GM21447 (cell line): ENCODE results near the gene SLC25A17.
"Not testable (repeated sequence)": the region's sequence is repeated elsewhere in the genome, so short reads cannot be mapped to it uniquely, and the experiment has no call there.

Experiments used
- ATAC-seq: cut with Tn5 transposase; IDR thresholded peaks from one replicate; pipeline ENCODE4 v1.9.1; 2021; ENCODE audit not compliant: unreplicated experiment

SLC25A17 gene

DNA sequence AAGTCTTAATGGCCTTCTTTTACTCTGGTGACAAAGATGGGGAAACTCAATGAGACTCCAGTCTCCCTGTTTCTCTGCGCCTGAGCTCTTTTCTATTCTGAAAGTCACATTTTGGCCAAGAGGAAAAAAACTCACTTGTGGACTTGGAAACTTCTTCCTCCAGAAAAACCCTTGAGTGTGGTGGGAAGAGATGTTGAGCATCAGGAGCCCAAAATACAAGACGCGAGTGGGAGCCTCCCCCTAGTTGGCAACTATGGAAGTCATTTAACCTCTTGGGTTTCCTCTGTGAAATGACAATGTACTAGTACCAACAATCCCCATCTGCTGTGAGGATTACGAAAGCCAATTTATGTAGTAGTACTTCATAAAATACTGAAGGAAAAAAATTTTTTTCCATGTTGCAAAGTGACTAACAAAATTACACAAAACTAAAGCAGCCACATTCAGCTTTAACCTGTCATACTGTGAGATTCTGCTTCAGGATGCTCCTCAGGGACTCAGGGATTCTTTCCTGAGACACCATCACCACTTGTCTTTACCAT lies 524 bp upstream of the SLC25A17 start:
- no peak for ATAC-seq

DNA sequence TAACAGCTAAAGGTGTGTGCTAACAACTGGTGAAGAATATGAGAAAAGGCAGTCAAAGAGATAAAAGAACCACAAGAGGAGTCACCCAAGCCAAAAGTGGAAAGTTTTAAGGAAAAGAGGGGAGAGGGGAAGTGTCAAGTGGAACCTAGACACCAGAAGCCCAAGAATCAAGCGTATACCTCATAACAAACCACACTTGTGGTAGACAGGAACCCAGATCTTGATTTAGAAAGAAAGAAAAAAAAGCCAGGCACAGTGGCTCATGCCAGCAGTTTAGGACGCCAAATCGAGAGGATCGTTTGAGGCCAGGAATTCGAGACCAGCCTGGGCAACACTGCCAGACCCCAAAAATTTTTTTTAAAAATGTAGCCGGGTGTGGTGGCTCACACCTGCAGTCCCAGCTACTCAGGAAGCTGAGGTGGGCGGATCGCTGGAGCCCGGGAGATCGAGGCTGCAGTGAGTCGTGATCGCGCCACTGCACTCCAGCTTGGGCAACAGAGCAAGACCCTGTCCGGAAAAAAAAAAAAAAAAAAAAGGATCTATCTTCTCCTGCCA lies 877 bp downstream of the SLC25A17 start:
- ATAC-seq: no peak

DNA sequence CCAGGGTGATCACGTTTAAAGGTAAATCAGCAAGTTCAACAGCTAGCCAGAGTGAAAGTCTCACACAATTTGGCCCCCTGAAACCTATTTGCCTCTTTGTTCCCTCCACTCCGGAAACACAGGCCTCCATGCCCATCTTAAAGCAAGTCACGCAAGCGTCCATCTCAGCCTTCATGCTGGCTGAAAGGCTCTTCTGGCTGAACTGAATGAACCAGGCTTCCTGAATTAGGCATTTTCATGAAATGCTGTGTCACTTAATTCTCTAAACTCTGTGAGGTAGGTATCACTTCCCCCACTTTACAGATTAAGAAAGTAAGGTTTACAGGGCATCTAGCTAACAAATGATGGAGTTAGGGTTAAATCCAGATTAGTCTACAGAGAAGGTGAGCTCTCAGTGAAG lies 1.4 kb downstream of the SLC25A17 start:
- no peak for ATAC-seq

DNA sequence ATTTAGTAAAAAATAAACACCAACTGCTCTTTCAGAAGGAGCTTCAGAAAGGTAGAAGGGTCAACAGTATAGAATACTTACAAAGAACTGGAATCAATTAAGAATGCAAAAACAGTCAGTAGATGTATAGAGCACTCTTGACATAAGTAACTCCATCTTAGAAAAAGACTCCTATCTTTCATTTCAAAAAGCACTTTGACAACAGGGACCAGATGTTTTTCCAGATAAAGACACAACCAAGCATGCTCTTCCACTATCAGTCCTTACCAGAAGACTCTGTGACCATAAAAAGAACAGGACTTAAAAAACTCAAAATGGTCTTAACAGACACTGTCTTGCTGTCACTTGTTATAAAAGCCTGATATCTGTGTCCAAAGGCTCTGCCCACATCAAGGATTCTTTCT lies 5.2 kb downstream of the SLC25A17 start:
- no peak for ATAC-seq

DNA sequence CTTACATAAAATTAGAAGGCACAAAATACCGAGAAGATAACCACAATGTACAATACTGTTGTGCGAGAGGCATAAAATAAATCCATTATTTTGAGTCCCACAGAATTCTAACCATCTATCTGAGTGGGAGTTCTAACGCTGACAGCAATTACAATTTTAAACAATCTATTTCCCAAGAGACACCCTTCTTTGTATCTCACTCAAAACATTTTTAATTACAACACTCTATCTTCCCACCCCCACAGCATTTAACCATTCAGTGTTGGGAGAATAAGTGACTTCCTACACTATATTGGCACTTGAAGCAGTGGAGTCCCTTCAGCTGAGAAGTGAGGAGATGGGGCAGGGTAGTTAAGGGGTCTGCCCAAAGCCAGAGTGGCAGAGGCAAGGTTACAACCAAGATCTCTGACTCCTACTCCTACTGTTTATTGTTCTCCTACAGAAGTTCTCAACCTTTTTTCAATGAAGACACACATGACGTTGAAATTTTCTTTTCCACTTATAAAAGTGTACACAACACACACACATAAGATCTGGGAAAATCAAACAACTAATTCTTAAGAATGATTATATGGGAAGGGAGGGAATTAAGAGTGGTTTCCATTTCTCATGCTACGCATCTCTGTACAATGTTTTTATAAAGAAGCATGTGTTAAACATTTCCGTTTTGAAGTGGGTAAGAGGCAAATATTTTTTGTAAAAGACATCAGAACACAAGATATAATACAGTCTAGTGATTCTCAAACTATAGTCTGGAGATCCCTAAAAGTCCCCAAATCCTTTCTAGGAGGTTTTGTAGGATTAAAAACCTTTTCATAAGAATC lies 10.9 kb downstream of the SLC25A17 start:
- no peak for ATAC-seq

DNA sequence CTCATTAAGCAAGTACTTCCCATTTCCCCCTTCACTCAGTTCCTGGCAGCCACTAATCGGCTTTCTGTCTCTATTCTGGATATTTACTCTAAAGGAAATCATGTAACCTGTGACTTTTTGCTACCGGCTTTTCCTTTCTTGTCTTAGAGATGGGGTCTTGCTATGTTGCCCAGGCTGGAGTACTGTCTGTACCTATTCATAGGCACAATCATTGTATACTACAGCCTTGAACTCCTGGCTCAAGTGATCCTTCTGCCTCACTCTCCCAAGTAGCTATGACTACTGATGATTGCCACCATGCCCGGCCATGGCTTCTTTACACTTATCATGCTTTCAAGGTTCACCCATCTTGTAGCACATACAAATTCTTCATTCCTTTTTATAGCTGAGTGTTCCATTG lies 12.4 kb downstream of the SLC25A17 start:
- no peak for ATAC-seq

DNA sequence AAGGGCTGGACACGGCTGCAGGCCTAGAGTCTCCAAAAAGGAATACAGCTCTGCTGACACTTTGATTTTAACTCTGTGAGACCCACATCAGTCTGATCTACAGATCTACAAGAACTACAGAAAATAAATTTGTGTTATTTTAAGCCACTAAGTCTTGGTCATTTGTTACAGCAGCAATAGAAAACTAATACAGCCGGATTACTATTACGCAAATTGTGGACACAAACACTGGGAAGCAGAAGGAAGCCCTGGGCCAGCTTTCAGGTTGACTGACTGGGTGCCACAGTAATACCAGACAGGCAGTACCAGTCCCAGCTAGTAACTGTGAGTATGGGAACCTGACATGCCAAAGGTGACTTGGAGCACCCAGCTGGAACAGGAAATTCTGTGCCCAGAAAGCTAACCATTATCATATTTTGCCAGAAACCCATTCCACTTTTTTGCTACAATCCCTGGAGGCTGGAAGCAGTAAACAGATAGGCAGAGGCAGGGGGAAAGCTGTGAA lies 13.4 kb downstream of the SLC25A17 start:
- no peak for ATAC-seq

DNA sequence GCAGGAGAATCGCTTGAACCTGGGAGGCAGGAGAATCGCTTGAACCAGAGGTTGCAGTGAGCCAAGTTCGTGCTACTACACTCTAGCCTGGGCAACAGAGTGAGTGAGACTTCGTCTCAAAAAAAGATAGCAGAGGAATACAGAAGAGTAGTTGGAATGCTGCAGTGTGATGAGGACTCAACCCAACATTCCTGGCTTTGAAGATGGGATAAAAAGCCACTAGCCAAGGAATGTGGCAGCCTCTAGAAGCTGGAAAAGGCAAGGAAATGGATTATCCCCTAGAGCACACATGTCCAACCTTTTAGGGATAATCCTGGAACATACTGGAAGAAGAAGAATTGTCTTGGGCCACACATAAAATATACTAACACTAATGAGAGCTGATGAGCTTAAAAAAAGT lies 13.9 kb downstream of the SLC25A17 start:
- ATAC-seq: no peak

DNA sequence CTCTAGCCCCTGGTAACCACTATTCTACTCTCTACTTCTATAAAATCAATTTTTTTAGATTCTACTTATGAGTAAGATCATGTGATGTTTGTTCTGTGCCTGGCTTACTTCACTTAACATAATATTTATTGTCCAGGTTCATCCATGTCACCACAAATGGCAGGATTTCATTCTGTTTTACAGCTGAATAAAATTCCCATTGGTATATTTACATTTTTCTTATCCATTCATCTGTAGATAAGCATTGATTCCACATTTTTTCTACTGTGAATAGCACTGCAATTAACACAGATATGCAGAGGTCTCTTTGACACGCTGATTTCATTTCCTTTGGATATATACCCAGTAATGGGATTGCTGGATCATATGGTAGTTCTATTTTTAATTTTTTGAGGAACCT lies 15.8 kb downstream of the SLC25A17 start:
- ATAC-seq: no peak

DNA sequence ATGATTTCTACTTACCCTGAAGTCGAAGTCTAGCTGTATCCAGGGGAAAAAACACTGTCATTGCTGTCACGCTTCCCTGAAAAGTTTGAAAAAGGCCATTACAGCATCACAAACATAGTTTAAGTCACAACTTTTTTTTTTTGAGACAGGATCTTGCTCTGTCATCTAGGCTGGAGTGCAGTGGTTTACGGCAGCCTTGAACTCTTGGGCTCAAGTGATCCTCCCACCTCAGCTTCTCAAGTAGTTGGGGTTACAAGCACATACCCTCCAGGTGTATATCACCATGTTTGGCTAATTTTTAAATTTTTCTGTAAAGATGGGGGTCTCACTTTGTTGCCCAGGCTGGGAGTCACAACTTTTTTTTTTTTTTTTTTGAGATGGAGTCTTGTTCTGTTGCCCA lies 20.1 kb downstream of the SLC25A17 start:
- no peak for ATAC-seq

DNA sequence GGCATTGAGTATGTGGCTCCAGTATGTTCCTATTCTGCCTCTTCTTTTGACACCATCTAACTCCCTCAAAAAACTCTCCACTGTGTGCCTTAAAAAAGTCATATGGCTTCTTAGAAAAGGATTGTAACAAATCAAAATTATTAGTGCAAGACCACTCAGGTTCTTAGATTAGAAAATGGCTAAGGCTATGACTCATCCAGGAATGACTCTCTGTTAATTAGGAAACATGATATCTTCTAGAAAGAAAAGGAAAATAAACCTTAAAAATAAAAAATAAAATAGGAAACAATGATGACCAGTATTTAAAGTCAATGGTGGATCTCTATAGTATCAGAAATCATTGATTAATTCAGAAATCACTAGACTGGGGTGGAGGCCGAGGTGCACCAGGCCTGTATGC lies 21.7 kb downstream of the SLC25A17 start:
- ATAC-seq: no peak

DNA sequence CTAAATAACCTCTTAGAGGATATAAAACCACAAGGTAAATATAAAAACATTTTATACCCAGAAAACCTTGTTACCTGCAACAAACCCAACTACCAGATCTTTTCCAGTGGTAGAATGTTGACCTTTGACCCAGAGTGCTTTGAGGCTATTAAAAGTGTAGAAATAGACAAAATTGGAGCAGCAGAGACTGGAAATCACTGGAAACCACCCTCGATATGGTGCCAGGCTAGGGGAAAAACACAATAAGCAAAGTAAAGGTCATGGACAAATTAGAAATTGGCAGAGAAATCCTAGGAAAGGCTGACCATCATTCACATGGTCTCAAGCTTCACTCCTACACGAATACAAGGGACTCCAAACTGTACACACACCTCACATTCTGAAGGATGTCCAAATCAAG lies 26.7 kb downstream of the SLC25A17 start:
- ATAC-seq: no peak

DNA sequence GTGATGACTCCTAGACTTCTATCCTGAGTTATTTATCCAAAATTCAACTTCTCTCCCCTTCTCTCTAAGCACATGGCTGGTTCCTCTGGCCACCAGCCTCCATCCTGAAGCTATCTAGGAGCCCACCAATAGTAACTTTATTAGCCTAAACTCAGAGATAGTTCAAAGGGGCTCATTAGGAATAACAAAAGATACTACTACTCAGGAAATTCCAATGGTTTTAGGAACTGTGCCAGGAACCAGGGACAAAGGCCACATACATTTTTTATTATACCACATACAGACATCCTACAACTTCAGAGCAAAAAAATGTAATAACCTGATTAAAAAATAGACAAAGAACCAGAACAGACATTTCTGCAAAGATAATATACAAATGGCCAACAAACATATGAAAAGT lies 27.9 kb downstream of the SLC25A17 start:
- ATAC-seq: no peak

DNA sequence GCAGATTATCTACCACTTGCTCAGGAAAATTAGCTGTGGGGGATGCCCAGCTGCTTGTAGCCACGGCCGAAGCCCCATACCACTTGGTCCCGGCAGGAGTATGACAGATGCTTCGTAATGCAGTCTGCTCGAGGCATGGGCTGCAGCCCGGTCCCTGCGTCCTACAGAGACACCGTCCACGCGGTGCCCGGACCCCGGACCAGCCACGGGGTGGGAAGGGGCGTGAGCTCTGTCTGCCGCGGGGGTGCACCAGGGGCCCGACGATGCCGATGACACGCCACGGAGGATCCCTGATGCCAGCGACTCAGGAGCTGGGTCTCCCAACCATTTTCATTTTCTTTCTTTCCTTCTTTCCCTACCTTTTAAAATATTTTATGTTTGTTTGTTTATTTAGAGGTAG lies 30.0 kb downstream of the SLC25A17 start:
- ATAC-seq: no peak

DNA sequence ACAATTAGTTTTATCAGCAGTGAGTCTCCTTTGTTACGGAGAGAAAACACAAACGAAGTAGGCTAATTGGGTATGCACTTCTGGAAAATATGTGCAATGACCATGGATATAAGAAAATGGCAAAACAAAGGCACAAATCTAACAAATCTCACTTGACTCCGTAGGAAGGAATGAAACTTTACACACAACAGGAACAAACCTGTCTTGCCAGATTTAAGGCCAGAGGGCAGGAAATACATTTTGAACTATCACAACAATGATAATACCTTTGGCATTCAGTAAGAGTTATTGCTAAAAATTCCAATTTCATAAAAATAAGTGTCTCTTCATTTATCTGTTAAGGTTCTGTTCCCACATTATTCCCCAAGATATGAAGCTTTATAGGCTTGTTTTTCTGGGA lies 36.6 kb downstream of the SLC25A17 start:
- ATAC-seq: no peak

DNA sequence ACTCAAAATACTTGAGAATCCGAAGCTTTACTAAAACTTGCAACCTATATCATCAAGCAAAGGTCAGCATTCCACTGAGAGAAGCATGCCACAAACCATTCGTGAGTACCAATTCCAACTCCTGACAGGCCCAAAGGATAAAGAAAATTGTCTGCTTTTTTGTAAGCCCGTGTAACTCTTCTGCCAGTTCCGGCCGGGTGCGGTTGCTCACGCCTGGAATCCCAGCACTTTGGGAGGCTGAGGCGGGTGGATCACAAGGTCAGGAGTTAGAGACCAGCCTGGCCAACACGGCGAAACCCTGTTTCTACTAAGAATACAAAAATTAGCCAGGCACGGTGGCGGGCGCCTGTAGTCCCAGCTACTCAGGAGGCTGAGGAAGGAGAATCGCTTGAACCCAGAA lies 37.4 kb downstream of the SLC25A17 start:
- not testable (repeated sequence) for ATAC-seq

DNA sequence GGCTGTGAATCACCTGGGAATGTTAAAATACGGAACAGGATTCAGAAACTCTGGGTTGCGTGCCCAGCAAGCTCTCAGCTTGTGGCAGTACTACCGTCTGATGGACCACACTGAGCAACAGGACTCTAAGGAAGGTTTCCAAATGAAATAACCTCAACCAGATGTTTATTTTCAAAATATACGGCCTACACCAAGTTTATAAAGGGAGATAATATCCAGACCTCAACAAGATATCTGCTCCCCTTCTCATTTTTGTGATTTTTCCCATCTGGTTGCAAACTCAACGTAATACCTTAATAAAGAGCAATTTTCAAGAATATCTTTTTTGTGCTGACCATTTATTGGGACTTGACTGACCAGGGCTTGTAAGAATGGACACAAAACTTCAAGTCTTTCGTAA lies 49.4 kb downstream of the SLC25A17 start:
- ATAC-seq: no peak

DNA sequence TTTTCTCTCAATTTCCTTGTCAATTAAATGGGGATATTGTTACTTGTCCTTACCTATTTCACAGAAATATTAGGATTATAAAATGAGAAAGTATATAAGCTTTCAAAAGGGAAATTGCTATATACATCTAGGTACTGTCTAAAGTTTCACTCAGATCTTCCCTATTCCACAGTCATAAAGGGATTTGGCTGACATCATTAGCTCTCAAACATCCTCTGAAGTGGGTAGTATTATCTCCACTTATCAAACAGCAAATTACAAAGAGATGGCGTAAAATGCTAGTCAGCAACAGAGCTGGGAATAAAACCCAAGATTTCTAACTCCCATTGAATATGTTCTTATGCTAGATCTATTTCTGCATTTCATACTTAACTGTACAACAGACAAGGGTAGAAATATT lies 50.9 kb downstream of the SLC25A17 start:
- no peak for ATAC-seq

DNA sequence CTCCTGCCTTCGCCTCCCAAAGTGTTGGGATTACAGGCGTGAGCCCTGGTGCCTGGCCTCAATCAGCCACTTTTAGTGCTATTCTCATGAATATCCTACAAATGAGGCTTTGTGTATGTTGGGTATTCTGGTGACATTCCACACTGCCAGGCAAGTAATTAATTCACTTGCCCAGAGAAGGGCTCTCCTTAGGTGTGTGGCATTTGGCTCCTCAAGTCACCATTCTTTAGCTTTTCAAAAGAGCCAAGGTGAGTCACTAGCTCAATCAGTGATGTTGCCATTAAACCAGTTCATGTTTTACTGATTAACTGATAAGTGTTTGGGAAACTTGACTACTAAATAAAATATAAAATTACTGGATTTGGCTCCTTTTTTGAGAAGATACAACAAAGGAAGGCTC lies 52.2 kb downstream of the SLC25A17 start:
- ATAC-seq: no peak

DNA sequence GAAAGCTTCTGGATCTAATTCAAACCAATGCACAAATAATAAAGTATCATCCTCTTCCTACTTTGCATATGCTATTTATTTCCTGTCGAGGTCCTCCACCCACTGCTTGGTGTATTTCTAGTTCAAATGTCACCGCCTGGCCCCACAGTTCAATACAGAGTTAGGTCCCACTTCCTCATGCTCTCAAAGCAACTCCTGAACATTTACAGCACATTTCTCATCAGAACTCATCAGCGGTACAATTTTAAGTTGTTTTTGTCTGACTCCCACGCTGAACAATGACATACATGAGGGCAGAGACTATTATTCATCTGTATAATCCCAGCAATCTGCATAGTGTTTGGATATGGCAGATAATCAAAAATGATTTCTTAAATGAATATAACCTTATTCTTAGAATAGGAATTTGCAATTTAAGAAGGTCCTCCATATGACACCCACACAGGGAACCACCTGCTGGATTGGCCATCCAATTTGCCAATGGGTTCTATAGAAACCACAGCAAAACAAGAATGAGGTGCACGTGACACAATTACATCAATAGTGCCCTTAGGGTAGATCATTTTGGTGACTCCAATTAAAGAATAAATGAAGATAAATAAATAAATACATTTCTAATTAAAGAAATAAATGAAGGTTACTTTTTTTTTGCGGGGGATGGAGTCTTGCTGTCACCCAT lies 54.2 kb downstream of the SLC25A17 start:
- no peak for ATAC-seq

DNA sequence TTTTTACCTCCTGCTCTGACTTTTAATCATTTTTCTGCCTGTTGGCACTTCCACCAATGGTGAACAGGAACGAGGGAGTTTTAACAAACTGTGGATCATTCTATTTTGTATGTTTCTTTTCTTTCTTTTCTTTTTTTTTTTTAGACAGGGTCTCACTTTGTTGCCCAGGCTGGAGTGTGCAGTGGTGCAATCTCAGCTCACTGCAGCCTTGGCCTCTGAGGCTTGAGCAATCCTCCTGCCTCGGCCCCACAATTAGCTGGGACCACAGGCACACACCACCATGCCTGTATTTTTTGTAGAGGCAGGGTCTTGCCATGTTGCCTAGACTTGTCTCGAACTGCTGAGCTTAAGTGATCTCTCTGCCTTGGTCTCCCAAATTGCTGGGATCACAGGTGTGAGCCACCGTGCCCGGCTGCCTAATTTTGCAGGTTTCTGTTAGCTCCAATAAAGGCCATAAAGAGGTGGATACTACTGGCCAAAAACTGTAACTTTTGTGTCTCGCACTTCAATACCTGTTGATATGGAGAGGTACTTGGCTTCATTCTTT lies 59.8 kb downstream of the SLC25A17 start:
- ATAC-seq: no peak

DNA sequence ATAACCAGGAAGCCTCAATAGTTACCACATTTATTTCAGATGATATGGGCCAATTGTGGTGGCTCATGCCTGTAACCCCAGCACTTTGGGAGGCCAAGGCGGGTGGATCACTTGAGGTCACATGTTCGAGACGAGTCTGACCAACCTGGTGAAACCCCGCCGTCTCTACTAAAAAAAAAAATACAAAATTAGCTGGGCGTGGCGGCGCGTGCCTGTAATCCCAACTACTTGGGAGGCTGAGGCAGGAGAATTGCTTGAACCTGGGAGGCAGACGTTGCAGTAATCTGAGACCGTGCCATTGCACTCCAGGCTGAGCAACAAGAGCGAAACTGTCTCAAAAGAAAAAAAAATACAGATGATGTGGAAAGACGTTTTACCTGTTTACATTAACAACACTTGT lies 60.3 kb downstream of the SLC25A17 start:
- ATAC-seq: not testable (repeated sequence)
